Endothelial cell of umbilical vein (primary cell): ENCODE results near the gene KTN1. TPM values are rescaled to one million over a fixed set of nuclear protein-coding genes. Genes with fewer than 3 reads are reported as not detected.

Source experiments
- BruUV-seq: library from RNA; stranded (reverse); fragments of 400-500 nt; replicated peaks from 2 replicates; lab custom pipeline; 2021; lab: Mats Ljungman, UMichigan
- CTCF ChIA-PET: fragments of 300-600, 350-600 bp; sonication (Branson Sonifier 250); formaldehyde crosslinking; loops from one replicate; lab custom pipeline; 2021; ENCODE audit warnings: antibody characterized with exemption, inconsistent platforms; lab: Charles Lee
- POLR2A ChIA-PET: fragments of 300-600, 350-600 bp; sonication (Branson Sonifier 250); formaldehyde crosslinking; loops from one replicate; lab custom pipeline; 2021; ENCODE audit warnings: antibody characterized with exemption, inconsistent platforms; lab: Charles Lee
- DNase-seq: peaks from one replicate; pipeline ENCODE4 v3.0.0-alpha.2; 2011; ENCODE audit warnings: low read depth, low spot score
- FAIRE-seq: peaks from 2 replicates; lab custom pipeline; 2011; peaks lifted over from hg19 to GRCh38; lab: Jason Lieb, UNC
- H2AFZ ChIP-seq: 2 replicates; pipeline ENCODE4 v1.6.0; 2012; ENCODE audit warnings: low read depth, low read length, control low read depth, inconsistent platforms
- H3K27ac ChIP-seq: 2 replicates; pipeline ENCODE4 v1.5.1; 2011; ENCODE audit warnings: low read depth, mild to moderate bottlenecking, control low read depth, low read length, moderate library complexity; ENCODE audit not compliant: insufficient read depth
- H3K27me3 ChIP-seq, 2 experiments: 2 replicates each; pipeline versions ENCODE4 v1.6.0 to v1.6.1; 2011; ENCODE audit warnings: low read length in 2 of 2, mixed read lengths in 1 of 2; ENCODE audit not compliant: control insufficient read depth in 2 of 2, insufficient read depth in 2 of 2
- H3K36me3 ChIP-seq, 2 experiments: 2 replicates in 1 of 2; 3 replicates in 1 of 2; pipeline ENCODE4 v1.5.1; 2011; ENCODE audit warnings: low read length in 2 of 2, mild to moderate bottlenecking in 1 of 2, moderate library complexity in 1 of 2; ENCODE audit not compliant: control insufficient read depth in 2 of 2, insufficient read depth in 2 of 2; ENCODE audit errors: extremely low read depth in 1 of 2
- H3K4me1 ChIP-seq: 3 replicates; pipeline ENCODE4 v1.5.1; 2011; ENCODE audit warnings: mild to moderate bottlenecking, low read length; ENCODE audit not compliant: control insufficient read depth, insufficient read depth; ENCODE audit errors: extremely low read depth
- H3K4me2 ChIP-seq: 2 replicates; pipeline ENCODE4 v1.6.1; 2011; ENCODE audit warnings: low read length, control low read depth, mixed read lengths; ENCODE audit not compliant: insufficient read depth
- H3K4me3 ChIP-seq, 3 experiments: fragments of 200-600 bp in 1 of 3; sonication (generic), shearing (Covaris generic) in 1 of 3; replicated peaks in 1 of 3; 2 replicates each; pipeline ENCODE4 v1.5.1; 2011 to 2016; ENCODE audit warnings: control low read depth in 3 of 3, low read length in 3 of 3, mild to moderate bottlenecking in 2 of 3, inconsistent platforms in 1 of 3, low read depth in 1 of 3, moderate library complexity in 1 of 3; ENCODE audit not compliant: insufficient read depth in 1 of 3
- H3K79me2 ChIP-seq: 2 replicates; pipeline ENCODE4 v1.6.0; 2012; ENCODE audit warnings: low read length, inconsistent platforms; ENCODE audit not compliant: control insufficient read depth, insufficient read depth
- H3K9ac ChIP-seq: replicated peaks from 2 replicates; pipeline ENCODE3; 2011; ENCODE audit warnings: low read length, control low read depth; ENCODE audit not compliant: insufficient read depth; ENCODE audit errors: extremely low read depth
- H3K9me1 ChIP-seq: replicated peaks from 3 replicates; pipeline ENCODE4 v1.6.0; 2011; ENCODE audit warnings: mild to moderate bottlenecking, low read length; ENCODE audit not compliant: control insufficient read depth, insufficient read depth; ENCODE audit errors: extremely low read depth
- H3K9me3 ChIP-seq: replicated peaks from 2 replicates; pipeline ENCODE4 v1.5.1; 2012; ENCODE audit warnings: low read length, inconsistent platforms; ENCODE audit not compliant: control insufficient read depth, insufficient read depth
- H4K20me1 ChIP-seq: replicated peaks from 2 replicates; pipeline ENCODE3; 2011; ENCODE audit warnings: mild to moderate bottlenecking, low read length; ENCODE audit not compliant: control insufficient read depth, insufficient read depth; ENCODE audit errors: extremely low read depth
- MYC ChIP-seq: IDR thresholded peaks from one replicate; pipeline ENCODE4 v1.6.1; 2011; ENCODE audit warnings: mild to moderate bottlenecking, low read depth, low read length
- POLR2AphosphoS5 ChIP-seq: IDR thresholded peaks from 2 replicates; pipeline ENCODE4 v1.6.1; 2012; ENCODE audit warnings: low read depth, mild to moderate bottlenecking, control low read depth, low read length, moderate library complexity; ENCODE audit not compliant: insufficient read depth
- dilution Hi-C: fragments of 300-500 bp; cut with MboI; formaldehyde crosslinking; loops from one replicate; pipeline ENCODE4 v1.15.0; 2019; ENCODE audit warnings: low sequenced_read_pairs; ENCODE audit not compliant: extremely low pct_ligation_motif_present
- intact Hi-C: fragments of 100-400 bp; cut with micrococcal nuclease; formaldehyde crosslinking; loops from one replicate; pipeline ENCODE4 v1.10.0; 2022
- polyA plus RNA-seq, 4 experiments: library from polyadenylated mRNA; depleted of rRNA in 3 of 4; stranded (reverse) in 3 of 4; unstranded in 1 of 4; fragments of >200 nt; gene quantifications; 2 replicates each; pipeline versions ENCODE4 v1.2.1 to v1.2.3, GENCODE V29; 2011 to 2012; ENCODE audit warnings: missing spikeins in 1 of 4
- total RNA-seq: library from RNA; stranded (reverse); gene quantifications from 2 replicates; pipeline ENCODE4 v1.2.3, GENCODE V29; 2021
- TF ChIP-seq, protein P1 (sequence below), 2 donors: IDR thresholded peaks; 1 replicate in 1 of 2; 2 replicates in 1 of 2; pipeline ENCODE4 v1.5.1; 2011; ENCODE audit warnings: low read length in 2 of 2, mild to moderate bottlenecking in 2 of 2, moderate library complexity in 2 of 2, control low read depth in 1 of 2, inconsistent platforms in 1 of 2, low read depth in 1 of 2; ENCODE audit not compliant: insufficient read depth in 1 of 2; ENCODE audit errors: extremely low read depth in 1 of 2

The KTN1 gene
- total and polyA plus RNA-seq, 2 donors (not counting 3 experiments of a cell fraction or from before 2014, with no cell fraction given): 33.2 to 148 TPM

DNA sequence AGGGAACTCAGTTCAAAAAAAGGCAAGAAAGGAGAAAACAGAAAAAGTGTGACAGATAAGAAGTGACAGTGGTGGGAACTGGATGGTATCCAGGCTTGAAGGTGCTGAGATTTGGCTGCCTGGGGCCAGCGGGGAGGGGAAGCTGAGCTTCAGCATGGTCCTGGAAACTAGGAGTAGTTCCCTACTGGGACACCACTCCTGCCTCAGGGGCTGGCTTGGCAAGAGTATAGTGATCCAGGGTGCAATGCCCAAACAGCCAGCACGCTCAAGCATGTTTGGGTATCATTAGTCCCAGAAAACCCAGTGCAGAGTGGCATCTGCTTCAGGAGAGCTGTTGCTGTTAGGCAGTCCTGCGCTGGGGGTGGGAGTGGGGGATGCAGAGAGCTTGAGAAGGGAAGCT, 49.5 kb upstream of the KTN1 start:
- H3K9ac ChIP-seq: no peak overlapping the region
- no peaks in the 10 kb centered on the region for H3K9me1 ChIP-seq
- no peaks in the 10 kb centered on the region for H4K20me1 ChIP-seq
- no peak overlapping the region for H3K4me2 ChIP-seq
- ChIA-PET CTCF (interaction anchor here (0.9 to 1.4 kb wide), 5 partner anchors 13 to 84 kb away, joined by 3 to 6 read pairs (median 4); no protein-coding TSS in a partner anchor), POLR2A (no interaction called here)
- no peaks in the 10 kb centered on the region for H3K36me3 ChIP-seq
- H3K27me3 ChIP-seq: peaks cover 0 to 2% of the 10 kb centered on the region in 2 experiments
- intact Hi-C loops (no loop called here), dilution Hi-C loops (no loop called here)
- H3K79me2 ChIP-seq: no peaks in the 10 kb centered on the region
- H3K4me3 ChIP-seq: no peak overlapping the region
- H3K27ac ChIP-seq: no peak overlapping the region
- no peak overlapping the region for H2AFZ ChIP-seq
- no peak for TF ChIP-seq POLR2AphosphoS5
- no peak for TF ChIP-seq MYC
- no TSS peak for BruUV-seq
- peaks cover 1% of the 10 kb centered on the region for H3K4me1 ChIP-seq
- no peak for DNase-seq
- FAIRE-seq: no peak
- H3K9me3 ChIP-seq: no peaks in the 10 kb centered on the region

DNA sequence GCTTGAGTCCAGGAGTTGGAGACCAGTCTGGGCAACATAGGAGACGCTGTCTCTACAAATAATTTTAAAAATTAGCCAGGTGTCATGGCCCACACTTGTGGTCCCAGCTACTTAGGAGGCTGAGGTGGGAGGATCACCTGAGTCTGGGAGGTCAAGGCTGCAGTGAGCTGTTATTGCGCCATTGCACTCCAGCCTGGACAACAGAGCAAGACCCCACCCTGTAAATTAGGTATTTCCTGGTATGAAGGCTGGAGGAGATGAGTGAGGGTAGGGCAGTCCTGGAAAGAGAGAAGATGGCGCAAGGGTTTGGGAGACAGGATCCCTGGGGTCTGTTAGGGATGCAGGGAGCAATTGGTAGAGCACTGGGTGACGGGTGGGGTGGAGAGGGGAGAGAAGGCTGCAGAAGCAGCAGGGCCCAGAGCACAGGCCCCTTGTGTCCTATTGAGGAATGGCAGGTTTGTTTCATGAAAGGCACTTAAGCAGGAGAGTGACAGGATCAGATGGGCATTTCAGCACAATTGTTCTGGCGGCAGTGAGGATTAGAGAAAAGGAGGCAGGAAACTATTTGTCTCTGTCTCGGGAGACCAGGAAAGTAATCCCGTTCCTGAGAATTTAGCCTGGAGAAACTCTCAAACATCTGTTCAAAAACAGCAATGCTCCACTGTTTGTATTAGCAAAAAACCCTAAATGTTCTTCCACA, 47.2 kb upstream of the KTN1 start:
- Histone ChIP-seq H3K4me2 (no peak overlapping the region), H3K36me3 (no peaks in the 10 kb centered on the region), H3K9me1 (no peaks in the 10 kb centered on the region), H3K4me3 (no peak overlapping the region), H3K79me2 (no peaks in the 10 kb centered on the region), H3K27me3 (peaks cover 0 to 2% of the 10 kb centered on the region in 2 experiments), H2AFZ (no peak overlapping the region), H3K9me3 (no peaks in the 10 kb centered on the region), H3K4me1 (peaks cover 10% of the 10 kb centered on the region), H3K27ac (no peak overlapping the region), H4K20me1 (no peaks in the 10 kb centered on the region), H3K9ac (no peak overlapping the region)
- ChIA-PET POLR2A (no interaction called here), CTCF (interaction anchor here (1.1 to 1.5 kb wide), 2 partner anchors 9 to 87 kb away, joined by 3 to 7 read pairs; no protein-coding TSS in a partner anchor)
- intact Hi-C loops: no loop called here
- no TSS peak for BruUV-seq
- TF ChIP-seq POLR2AphosphoS5: no peak
- TF ChIP-seq, protein P1, sequence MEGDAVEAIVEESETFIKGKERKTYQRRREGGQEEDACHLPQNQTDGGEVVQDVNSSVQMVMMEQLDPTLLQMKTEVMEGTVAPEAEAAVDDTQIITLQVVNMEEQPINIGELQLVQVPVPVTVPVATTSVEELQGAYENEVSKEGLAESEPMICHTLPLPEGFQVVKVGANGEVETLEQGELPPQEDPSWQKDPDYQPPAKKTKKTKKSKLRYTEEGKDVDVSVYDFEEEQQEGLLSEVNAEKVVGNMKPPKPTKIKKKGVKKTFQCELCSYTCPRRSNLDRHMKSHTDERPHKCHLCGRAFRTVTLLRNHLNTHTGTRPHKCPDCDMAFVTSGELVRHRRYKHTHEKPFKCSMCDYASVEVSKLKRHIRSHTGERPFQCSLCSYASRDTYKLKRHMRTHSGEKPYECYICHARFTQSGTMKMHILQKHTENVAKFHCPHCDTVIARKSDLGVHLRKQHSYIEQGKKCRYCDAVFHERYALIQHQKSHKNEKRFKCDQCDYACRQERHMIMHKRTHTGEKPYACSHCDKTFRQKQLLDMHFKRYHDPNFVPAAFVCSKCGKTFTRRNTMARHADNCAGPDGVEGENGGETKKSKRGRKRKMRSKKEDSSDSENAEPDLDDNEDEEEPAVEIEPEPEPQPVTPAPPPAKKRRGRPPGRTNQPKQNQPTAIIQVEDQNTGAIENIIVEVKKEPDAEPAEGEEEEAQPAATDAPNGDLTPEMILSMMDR (IDR thresholded peaks at IDR 0.05; ENCODE audit: extremely low read depth in 1 of 2, insufficient read depth in 1 of 2, low read depth in 1 of 2, low read length in 2 of 2): peak in 1 of 2 donors; percentile 11
- dilution Hi-C loops: no loop called here
- FAIRE-seq: no peak
- DNase-seq: no peak
